IMR-90 (cell line): Measurements from ENCODE around the gene CDK18. TPM values are rescaled to one million over a fixed set of nuclear protein-coding genes. Genes with fewer than 3 reads are reported as not detected.

Experiments used
- ATAC-seq: fragments of 200-7000 bp; cut with Tn5 transposase; 2 replicates; pipeline ENCODE4 v1.9.1; 2020; ENCODE audit warnings: low read depth, mild to moderate bottlenecking, moderate library complexity
- BruUV-seq: library from RNA; stranded (reverse); fragments of 400-500 nt; replicated peaks from 2 replicates; lab custom pipeline; 2021; lab: Mats Ljungman, UMichigan
- CTCF ChIA-PET: fragments of 300-600 bp; formaldehyde crosslinking; extraction: SDS; loops from one replicate; lab custom pipeline; 2021; ENCODE audit warnings: antibody characterized with exemption; lab: Yijun Ruan, JAX
- POLR2A ChIA-PET: fragments of 300-600 bp; sonication (Branson Sonifier 250); formaldehyde crosslinking; loops from one replicate; lab custom pipeline; 2022; ENCODE audit warnings: antibody characterized with exemption; ENCODE audit not compliant: unreplicated experiment; lab: Charles Lee
- DNase-seq: peaks from one replicate; pipeline ENCODE4 v3.0.0; 2013
- H2AFZ ChIP-seq: replicated peaks from 2 replicates; pipeline ENCODE3; 2013; ENCODE audit warnings: low read length, mild to moderate bottlenecking; ENCODE audit not compliant: poor library complexity
- H2AK5ac ChIP-seq: 2 replicates; pipeline ENCODE4 v1.6.1; 2013; ENCODE audit warnings: low read depth, low read length, inconsistent platforms
- H2AK9ac ChIP-seq: replicated peaks from 2 replicates; pipeline ENCODE3; 2013; ENCODE audit warnings: mild to moderate bottlenecking, low read depth, low read length, moderate library complexity; ENCODE audit not compliant: poor library complexity
- H2BK120ac ChIP-seq: 2 replicates; pipeline ENCODE4 v1.6.1; 2013; ENCODE audit warnings: low read depth, low read length, inconsistent platforms
- H2BK15ac ChIP-seq: 3 replicates; pipeline ENCODE4 v1.6.1; 2013; ENCODE audit warnings: low read depth, low read length, inconsistent platforms
- H2BK20ac ChIP-seq: 2 replicates; pipeline ENCODE4 v1.6.1; 2013; ENCODE audit warnings: low read depth, mild to moderate bottlenecking, inconsistent platforms, low read length, moderate library complexity
- H2BK5ac ChIP-seq: 2 replicates; pipeline ENCODE4 v1.6.1; 2013; ENCODE audit warnings: mild to moderate bottlenecking, low read depth, low read length, inconsistent platforms; ENCODE audit not compliant: poor library complexity, severe bottlenecking
- H3K14ac ChIP-seq: replicated peaks from 2 replicates; pipeline ENCODE4 v1.6.1; 2013; ENCODE audit warnings: low read depth, low read length, inconsistent platforms
- H3K18ac ChIP-seq: 2 replicates; pipeline ENCODE4 v1.6.1; 2013; ENCODE audit warnings: low read depth, low read length, control low read depth
- H3K23ac ChIP-seq: 2 replicates; pipeline ENCODE4 v1.6.1; 2013; ENCODE audit warnings: low read depth, low read length, inconsistent platforms
- H3K27ac ChIP-seq: 2 replicates; pipeline ENCODE4 v1.5.1; 2013; ENCODE audit warnings: mild to moderate bottlenecking, control low read depth, low read length; ENCODE audit not compliant: insufficient read depth
- H3K27me3 ChIP-seq: 2 replicates; pipeline ENCODE4 v1.6.1; 2013; ENCODE audit warnings: low read length; ENCODE audit not compliant: control insufficient read depth, insufficient read depth
- H3K36me3 ChIP-seq: 2 replicates; pipeline ENCODE4 v1.6.1; 2013; ENCODE audit warnings: low read length, mixed read lengths; ENCODE audit not compliant: control insufficient read depth, insufficient read depth
- H3K4ac ChIP-seq: 2 replicates; pipeline ENCODE4 v1.6.1; 2013; ENCODE audit warnings: low read depth, low read length, inconsistent platforms
- H3K4me1 ChIP-seq: 2 replicates; pipeline ENCODE4 v1.6.1; 2013; ENCODE audit warnings: low read length, mixed read lengths; ENCODE audit not compliant: control insufficient read depth, insufficient read depth
- H3K4me2 ChIP-seq: 2 replicates; pipeline ENCODE4 v1.6.1; 2013; ENCODE audit warnings: low read depth, mild to moderate bottlenecking, control low read depth, low read length, moderate library complexity
- H3K4me3 ChIP-seq: 2 replicates; pipeline ENCODE4 v1.5.1; 2013; ENCODE audit warnings: low read depth, mild to moderate bottlenecking, control low read depth, low read length, moderate library complexity; ENCODE audit not compliant: insufficient read depth
- H3K56ac ChIP-seq: 2 replicates; pipeline ENCODE4 v1.6.1; 2013; ENCODE audit warnings: low read length, inconsistent platforms; ENCODE audit not compliant: insufficient read depth; ENCODE audit errors: extremely low read depth
- H3K79me1 ChIP-seq, 2 experiments: 2 replicates each; pipeline ENCODE4 v1.6.1; 2013; ENCODE audit warnings: low read length in 2 of 2, inconsistent platforms in 1 of 2, low read depth in 1 of 2
- H3K9ac ChIP-seq: 2 replicates; pipeline ENCODE4 v1.6.1; 2013; ENCODE audit warnings: low read depth, low read length, control low read depth
- H3K9me1 ChIP-seq: 2 replicates; pipeline ENCODE4 v1.6.1; 2013; ENCODE audit warnings: low read length, inconsistent platforms; ENCODE audit not compliant: insufficient read depth
- H3K9me3 ChIP-seq: 2 replicates; pipeline ENCODE4 v1.6.1; 2013; ENCODE audit warnings: low read length; ENCODE audit not compliant: control insufficient read depth, insufficient read depth
- H4K20me1 ChIP-seq: 2 replicates; pipeline ENCODE4 v1.6.1; 2013; ENCODE audit warnings: low read length, inconsistent platforms; ENCODE audit not compliant: insufficient read depth
- H4K5ac ChIP-seq: 2 replicates; pipeline ENCODE4 v1.6.1; 2013; ENCODE audit warnings: mild to moderate bottlenecking, low read depth, low read length, control low read depth
- H4K8ac ChIP-seq, 2 experiments: 2 replicates each; pipeline ENCODE4 v1.6.1; 2013; ENCODE audit warnings: low read depth in 2 of 2, low read length in 2 of 2, control low read depth in 1 of 2, inconsistent platforms in 1 of 2
- H4K91ac ChIP-seq: 2 replicates; pipeline ENCODE4 v1.6.1; 2013; ENCODE audit warnings: low read depth, low read length, inconsistent platforms; ENCODE audit not compliant: insufficient read depth
- CTCF ChIP-seq: conservative IDR thresholded peaks from 2 replicates; pipeline ENCODE4 v1.5.1; 2012; ENCODE audit warnings: mild to moderate bottlenecking, low read depth, low read length, improper control_type of control experiment
- RCOR1 ChIP-seq: IDR thresholded peaks from 2 replicates; pipeline ENCODE4 v1.6.1; 2012; ENCODE audit warnings: mild to moderate bottlenecking, low read length, improper control_type of control experiment; ENCODE audit not compliant: insufficient replicate concordance
- WGBS, 2 experiments: methylation state at CpG; one replicate each; pipeline versions ENCODE4 v1.1.5 to v1.1.7; 2013; ENCODE audit warnings: missing lambda C conversion rate in 2 of 2; ENCODE audit not compliant: insufficient read length in 1 of 2; ENCODE audit errors: extremely low coverage in 2 of 2; 5-methylcytosine and 5-hydroxymethylcytosine counted together
- dilution Hi-C: fragments of 300-500 bp; cut with HindIII; formaldehyde crosslinking; loops from one replicate; pipeline ENCODE4 v1.14.3; 2018; ENCODE audit warnings: low sequenced_read_pairs; ENCODE audit not compliant: unreplicated experiment
- in situ Hi-C: fragments of 300-500 bp; cut with MboI; formaldehyde crosslinking; loops from 3 replicates; pipeline ENCODE4 v1.14.3; 2019; ENCODE audit warnings: low sequenced_read_pairs, inconsistent platforms, mixed read lengths
- intact Hi-C: fragments of 100-400 bp; cut with micrococcal nuclease; formaldehyde crosslinking; loops from 2 replicates; pipeline ENCODE4 v1.10.0; 2022
- polyA plus RNA-seq, 3 experiments: library from polyadenylated mRNA; depleted of rRNA; stranded (reverse); fragments of >200 nt; gene quantifications; 2 replicates each; pipeline ENCODE4 v1.2.3, GENCODE V29; 2012; ENCODE audit warnings: low replicate concordance in 1 of 3
- total RNA-seq: library from RNA; depleted of rRNA; stranded (reverse); fragments of >200 nt; gene quantifications from 2 replicates; pipeline ENCODE4 v1.2.3, GENCODE V29; 2012

CDK18 gene
- total and polyA plus RNA-seq, 2 of the 4 experiments (the other 2 are of a cell fraction): 0.18 to 0.48 TPM

- no peak overlapping the region for H3K4me3 ChIP-seq
- TF ChIP-seq RCOR1 (no peak), CTCF (no peak)
- H3K79me1 ChIP-seq: no peaks in the 10 kb centered on the region
- H2BK15ac ChIP-seq: no peak overlapping the region
- H3K18ac ChIP-seq: no peak overlapping the region
- DNase-seq (no peak), ATAC-seq (no peak)
- H3K9me3 ChIP-seq: no peaks in the 10 kb centered on the region
- no peak overlapping the region for H4K91ac ChIP-seq
- H3K27ac ChIP-seq: no peak overlapping the region
- dilution Hi-C loops: no loop called here
- no TSS peak for BruUV-seq
- no peaks in the 10 kb centered on the region for H3K36me3 ChIP-seq
- H3K9ac ChIP-seq: no peak overlapping the region
- H2AFZ ChIP-seq: no peak overlapping the region
- no peak overlapping the region for H4K5ac ChIP-seq
- no peak overlapping the region for H3K23ac ChIP-seq
- no peaks in the 10 kb centered on the region; the same call in 1 of the 2 replicates for H4K20me1 ChIP-seq
- H2AK5ac ChIP-seq: no peak overlapping the region
- no peak overlapping the region for H3K56ac ChIP-seq
- POLR2A ChIA-PET: no interaction called here
- in situ Hi-C loops: no loop called here
- H2BK20ac ChIP-seq: no peak overlapping the region
- WGBS, 2 experiments: no CpG with 5 or more reads among the region's 1 CpG
- CTCF ChIA-PET: interaction anchor here (2.0 kb wide), 1 partner anchor 16 kb away, joined by 7 read pairs; no protein-coding TSS in a partner anchor
- intact Hi-C loops: no loop called here
- peaks cover 88% of the 10 kb centered on the region for H3K27me3 ChIP-seq
- no peak overlapping the region for H2BK120ac ChIP-seq
- H4K8ac ChIP-seq: no peak overlapping the region
- no peak overlapping the region for H3K4ac ChIP-seq
- H3K4me1 ChIP-seq: peaks cover 6% of the 10 kb centered on the region; the same call in 1 of the 2 replicates
- no peak overlapping the region for H3K14ac ChIP-seq
- peaks cover 3% of the 10 kb centered on the region; the same call in 1 of the 2 replicates for H3K9me1 ChIP-seq
- H2BK5ac ChIP-seq: no peak overlapping the region
- H3K4me2 ChIP-seq: no peak overlapping the region
- H2AK9ac ChIP-seq: no peak overlapping the region
Observed at GRCh38 chr1:205575294-205575885, 70.9 kb downstream of the CDK18 start.
